ENCODE data around the gene PTPRD.

DNA sequence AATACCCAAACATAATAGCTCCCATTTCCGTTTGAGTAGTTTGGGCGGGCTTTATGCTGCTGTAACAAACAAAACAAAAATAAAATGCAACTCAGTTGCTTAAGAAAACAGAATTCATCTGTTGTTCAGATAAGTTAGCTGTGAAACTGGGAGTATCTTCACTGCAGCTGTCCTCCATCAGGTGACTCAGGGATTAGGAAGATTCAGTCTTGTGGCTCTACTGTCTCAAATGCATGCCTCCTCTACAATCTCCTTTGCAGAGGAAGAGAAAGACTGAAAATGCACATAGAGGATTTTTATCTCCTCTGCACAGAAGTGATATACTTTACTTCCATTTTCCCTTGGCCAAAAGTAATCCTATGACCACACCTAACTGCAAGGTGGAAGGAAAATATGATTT lies 883.7 kb downstream of the PTPRD start:
- TF ChIP-seq EZH2 (IDR thresholded peaks at IDR 0.05) (no peak), POLR2AphosphoS5 (IDR thresholded peaks at IDR 0.05; ENCODE audit: borderline replicate concordance, low read depth, low read length) (no peak)
